K562 (cell line): ENCODE measurements around the gene FAM50A. TPM values are rescaled to one million over a fixed set of nuclear protein-coding genes. Genes with fewer than 3 reads are reported as not detected.
A peak's percentile ranks its signal among the peaks of the same experiment; 100 is the strongest.

ENCODE experiments used
- CCNT2 ChIP-seq: IDR thresholded peaks from 2 replicates; pipeline ENCODE4 v1.6.1; 2011; ENCODE audit warnings: borderline replicate concordance, low read depth, mild to moderate bottlenecking, moderate library complexity, mixed read lengths, low read length; ENCODE audit not compliant: insufficient read length; ENCODE audit errors: extremely low read depth
- GABPB1 ChIP-seq: sonication (generic); formaldehyde crosslinking; IDR thresholded peaks from 2 replicates; pipeline ENCODE4 v1.8.0; 2022; ENCODE audit warnings: mild to moderate bottlenecking, missing genetic modification reagents
- HNRNPL ChIP-seq: fragments of 200-400 bp; formaldehyde crosslinking; IDR thresholded peaks from 2 replicates; pipeline ENCODE4 v1.6.1; 2017; ENCODE audit warnings: low read depth, mild to moderate bottlenecking, low read length
- MTA3 ChIP-seq: fragments of 450-650 bp; formaldehyde crosslinking; IDR thresholded peaks from 2 replicates; pipeline ENCODE4 v1.6.1; 2017; ENCODE audit warnings: mild to moderate bottlenecking, borderline replicate concordance
- MYC ChIP-seq, 2 experiments: fragments of 250-450 bp in 1 of 2; sonication (Bioruptor Pico) in 1 of 2; IDR thresholded peaks; 2 replicates each; pipeline versions ENCODE4 v1.5.1 to v1.6.1; 2012 to 2021; ENCODE audit warnings: low read depth in 2 of 2, borderline replicate concordance in 1 of 2, improper control_type of control experiment in 1 of 2, low read length in 1 of 2, mild to moderate bottlenecking in 1 of 2, moderate library complexity in 1 of 2
- PPARD ChIP-seq: fragments of 250-450 bp; sonication (Bioruptor Pico); IDR thresholded peaks from 2 replicates; pipeline ENCODE4 v1.8.0; 2022; ENCODE audit warnings: inconsistent platforms, mild to moderate bottlenecking, moderate library complexity
- RBFOX2 ChIP-seq: fragments of 200-400 bp; formaldehyde crosslinking; IDR thresholded peaks from 2 replicates; pipeline ENCODE4 v1.6.1; 2017; ENCODE audit warnings: low read depth, mild to moderate bottlenecking, low read length, moderate library complexity
- RCOR1 ChIP-seq, 2 experiments: IDR thresholded peaks; 2 replicates each; pipeline ENCODE4 v1.6.1; 2012; ENCODE audit warnings: low read depth in 2 of 2, low read length in 2 of 2, borderline replicate concordance in 1 of 2, improper control_type of control experiment in 1 of 2
- SAFB2 ChIP-seq: fragments of 200-400 bp; formaldehyde crosslinking; IDR thresholded peaks from 2 replicates; pipeline ENCODE4 v1.6.1; 2018; ENCODE audit warnings: borderline replicate concordance, low read length, low read depth, moderate library complexity; ENCODE audit not compliant: severe bottlenecking
- SUPT5H ChIP-seq: fragments of 450-650 bp; IDR thresholded peaks from 2 replicates; pipeline ENCODE4 v1.6.1; 2016
- polyA plus RNA-seq, 8 experiments: library from polyadenylated mRNA; depleted of rRNA in 4 of 8; stranded (reverse) in 5 of 8; unstranded in 3 of 8; fragments of >200 nt; fragmentation: Nextera tagmentation in 2 of 8; fragmentation: Illumina TruSeq in 1 of 8; extraction: Ambion mirVana in 2 of 8; extraction: Trizol in 1 of 8; gene quantifications; 2 replicates each; pipeline versions ENCODE4 v1.2.1 to v1.2.3, GENCODE V29; 2011 to 2014; ENCODE audit warnings: inconsistent platforms in 1 of 8, missing spikeins in 1 of 8
- total RNA-seq, 7 experiments: library from RNA; depleted of rRNA in 6 of 7; stranded (reverse); fragments of >200 nt in 6 of 7; fragmentation: Illumina TruSeq in 2 of 7; extraction: Trizol in 2 of 7; gene quantifications; 2 replicates each; pipeline versions ENCODE4 v1.2.1 to v1.2.3, GENCODE V29; 2011 to 2021; ENCODE audit warnings: low replicate concordance in 1 of 7
- TF ChIP-seq, protein P1 (sequence below): fragments of 450-650 bp; IDR thresholded peaks from 2 replicates; pipeline ENCODE4 v1.6.1; 2016; ENCODE audit warnings: borderline replicate concordance
- TF ChIP-seq, protein P2 (sequence below): sonication (generic); formaldehyde crosslinking; IDR thresholded peaks from 2 replicates; pipeline ENCODE4 v1.8.0; 2022; ENCODE audit warnings: missing genetic modification reagents, mild to moderate bottlenecking, moderate library complexity, borderline replicate concordance
- TF ChIP-seq, protein P3 (sequence below): fragments of 200-800 bp; sonication (Bioruptor generic); IDR thresholded peaks from 2 replicates; pipeline ENCODE4 v1.6.1; 2017; ENCODE audit warnings: missing genetic modification characterization, missing compliant biosample characterization
- TF ChIP-seq, protein P4 (sequence below): sonication (generic); formaldehyde crosslinking; IDR thresholded peaks from 2 replicates; pipeline ENCODE4 v1.9.0; 2022; ENCODE audit warnings: mild to moderate bottlenecking, missing genetic modification reagents

FAM50A gene
- total and polyA plus RNA-seq, 9 of the 15 experiments (the other 6 are each of a cell fraction or from before 2014, with no cell fraction given), result 4.4 to 114 (median 67.3) TPM

DNA sequence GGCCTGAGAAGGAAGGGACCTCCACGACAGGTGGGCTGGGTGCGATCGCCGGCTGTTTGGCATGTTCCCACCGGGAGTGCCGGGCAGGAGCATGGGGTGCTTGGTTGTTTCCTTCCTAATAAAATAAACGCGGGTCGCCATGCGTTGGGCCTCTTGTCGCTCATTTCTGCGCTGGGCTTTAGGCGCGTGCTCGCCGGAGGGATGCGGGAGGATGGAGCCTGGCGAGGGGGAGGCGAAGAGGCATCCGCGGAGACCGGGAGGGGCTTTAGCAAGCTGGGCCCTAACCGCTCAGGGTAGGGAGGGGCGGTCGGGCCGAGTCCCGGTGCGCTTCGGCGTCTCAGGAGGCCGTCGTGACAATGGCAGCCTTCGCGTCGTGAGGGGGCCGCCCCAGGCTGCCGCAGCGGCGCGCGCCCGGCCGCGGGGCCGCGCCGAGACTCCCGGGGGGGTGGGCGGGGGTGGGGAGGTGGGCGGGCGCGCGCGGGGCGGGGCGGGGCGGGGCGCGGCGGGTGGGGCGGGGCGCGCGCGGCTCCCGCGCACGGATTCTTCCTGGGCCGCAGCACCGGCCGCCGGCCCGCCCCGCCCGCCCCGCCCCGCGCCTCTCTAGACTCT, 7.5 kb upstream of the FAM50A start (continued):
- TF ChIP-seq, protein P1, sequence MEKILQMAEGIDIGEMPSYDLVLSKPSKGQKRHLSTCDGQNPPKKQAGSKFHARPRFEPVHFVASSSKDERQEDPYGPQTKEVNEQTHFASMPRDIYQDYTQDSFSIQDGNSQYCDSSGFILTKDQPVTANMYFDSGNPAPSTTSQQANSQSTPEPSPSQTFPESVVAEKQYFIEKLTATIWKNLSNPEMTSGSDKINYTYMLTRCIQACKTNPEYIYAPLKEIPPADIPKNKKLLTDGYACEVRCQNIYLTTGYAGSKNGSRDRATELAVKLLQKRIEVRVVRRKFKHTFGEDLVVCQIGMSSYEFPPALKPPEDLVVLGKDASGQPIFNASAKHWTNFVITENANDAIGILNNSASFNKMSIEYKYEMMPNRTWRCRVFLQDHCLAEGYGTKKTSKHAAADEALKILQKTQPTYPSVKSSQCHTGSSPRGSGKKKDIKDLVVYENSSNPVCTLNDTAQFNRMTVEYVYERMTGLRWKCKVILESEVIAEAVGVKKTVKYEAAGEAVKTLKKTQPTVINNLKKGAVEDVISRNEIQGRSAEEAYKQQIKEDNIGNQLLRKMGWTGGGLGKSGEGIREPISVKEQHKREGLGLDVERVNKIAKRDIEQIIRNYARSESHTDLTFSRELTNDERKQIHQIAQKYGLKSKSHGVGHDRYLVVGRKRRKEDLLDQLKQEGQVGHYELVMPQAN, result no peak
- TF ChIP-seq CCNT2 (peak; percentile 47), SUPT5H (0 out of 2 replicates have a peak, but pooled peaks have one; percentile 9), PPARD (no peak), RBFOX2 (0 out of 2 replicates have a peak, but pooled peaks have one; percentile 10), SAFB2 (no peak), RCOR1 (IDR thresholded peaks at IDR 0.05; ENCODE audit: borderline replicate concordance in 1 of 2, low read depth in 2 of 2, low read length in 2 of 2) (0 out of 4 replicates have a peak, but pooled peaks of 1 of the 2 experiments have one; percentile 11), GABPB1 (CRISPR knock-in tag) (no peak), HNRNPL (no peak), MTA3 (no peak), MYC (IDR thresholded peaks at IDR 0.05; ENCODE audit: low read depth, low read length) (peak; percentile 9; the same call in 1 of the 2 replicates), MYC (CRISPR knock-in tag; IDR thresholded peaks at IDR 0.05; ENCODE audit: borderline replicate concordance, low read depth) (no peak)
- TF ChIP-seq, protein P2, sequence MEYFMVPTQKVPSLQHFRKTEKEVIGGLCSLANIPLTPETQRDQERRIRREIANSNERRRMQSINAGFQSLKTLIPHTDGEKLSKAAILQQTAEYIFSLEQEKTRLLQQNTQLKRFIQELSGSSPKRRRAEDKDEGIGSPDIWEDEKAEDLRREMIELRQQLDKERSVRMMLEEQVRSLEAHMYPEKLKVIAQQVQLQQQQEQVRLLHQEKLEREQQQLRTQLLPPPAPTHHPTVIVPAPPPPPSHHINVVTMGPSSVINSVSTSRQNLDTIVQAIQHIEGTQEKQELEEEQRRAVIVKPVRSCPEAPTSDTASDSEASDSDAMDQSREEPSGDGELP (CRISPR knock-in tag), result no peak
- TF ChIP-seq, protein P3, sequence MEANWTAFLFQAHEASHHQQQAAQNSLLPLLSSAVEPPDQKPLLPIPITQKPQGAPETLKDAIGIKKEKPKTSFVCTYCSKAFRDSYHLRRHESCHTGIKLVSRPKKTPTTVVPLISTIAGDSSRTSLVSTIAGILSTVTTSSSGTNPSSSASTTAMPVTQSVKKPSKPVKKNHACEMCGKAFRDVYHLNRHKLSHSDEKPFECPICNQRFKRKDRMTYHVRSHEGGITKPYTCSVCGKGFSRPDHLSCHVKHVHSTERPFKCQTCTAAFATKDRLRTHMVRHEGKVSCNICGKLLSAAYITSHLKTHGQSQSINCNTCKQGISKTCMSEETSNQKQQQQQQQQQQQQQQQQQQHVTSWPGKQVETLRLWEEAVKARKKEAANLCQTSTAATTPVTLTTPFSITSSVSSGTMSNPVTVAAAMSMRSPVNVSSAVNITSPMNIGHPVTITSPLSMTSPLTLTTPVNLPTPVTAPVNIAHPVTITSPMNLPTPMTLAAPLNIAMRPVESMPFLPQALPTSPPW (CRISPR knock-in tag), result peak; percentile 95
- TF ChIP-seq, protein P4, sequence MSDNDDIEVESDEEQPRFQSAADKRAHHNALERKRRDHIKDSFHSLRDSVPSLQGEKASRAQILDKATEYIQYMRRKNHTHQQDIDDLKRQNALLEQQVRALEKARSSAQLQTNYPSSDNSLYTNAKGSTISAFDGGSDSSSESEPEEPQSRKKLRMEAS (CRISPR knock-in tag), result peak; percentile 36; the same call in 1 of the 2 replicates
